K562 (cell line): ENCODE results near the gene NPR1. TPM values are rescaled to one million over a fixed set of nuclear protein-coding genes. Genes with fewer than 3 reads are reported as not detected.

Experiments
- ATF1 ChIP-seq, 2 experiments: fragments of 450-650 bp in 1 of 2; IDR thresholded peaks; 2 replicates each; pipeline ENCODE4 v1.6.1; 2016; ENCODE audit warnings: missing compliant biosample characterization in 1 of 2, missing genetic modification characterization in 1 of 2
- CSDE1 ChIP-seq, 2 experiments: fragments of 450-650 bp; IDR thresholded peaks; 2 replicates each; pipeline ENCODE4 v1.6.1; 2016; ENCODE audit warnings: mild to moderate bottlenecking in 1 of 2
- GATA2 ChIP-seq: sonication (generic); formaldehyde crosslinking; IDR thresholded peaks from 2 replicates; pipeline ENCODE4 v1.4.0; 2020; ENCODE audit warnings: mild to moderate bottlenecking, missing genetic modification reagents
- JUND ChIP-seq, 2 experiments: IDR thresholded peaks; 2 replicates in 1 of 2; 3 replicates in 1 of 2; pipeline ENCODE4 v1.6.1; 2011; ENCODE audit warnings: borderline replicate concordance in 2 of 2, low read depth in 2 of 2, low read length in 2 of 2, improper control_type of control experiment in 1 of 2, missing biosample characterization in 1 of 2, missing genetic modification characterization in 1 of 2, missing genetic modification reagents in 1 of 2
- KDM4B ChIP-seq, 2 experiments: fragments of 450-650 bp in 1 of 2; sonication (generic) in 1 of 2; IDR thresholded peaks; 2 replicates each; pipeline ENCODE4 v1.6.1; 2016 to 2017; ENCODE audit warnings: borderline replicate concordance in 2 of 2, antibody characterized with exemption in 1 of 2, low read depth in 1 of 2, mild to moderate bottlenecking in 1 of 2
- PML ChIP-seq: IDR thresholded peaks from 2 replicates; pipeline ENCODE4 v1.6.1; 2012; ENCODE audit warnings: low read length, inconsistent platforms
- RHOXF2B ChIP-seq: fragments of 250-450 bp; sonication (Bioruptor Pico); conservative IDR thresholded peaks from 2 replicates; pipeline ENCODE4 v1.5.1; 2021
- SIN3A ChIP-seq, 2 experiments: fragments of 150-350 bp in 1 of 2; IDR thresholded peaks; 2 replicates each; pipeline ENCODE4 v1.6.1; 2011 to 2016; ENCODE audit warnings: borderline replicate concordance in 2 of 2, low read depth in 2 of 2, low read length in 2 of 2, mild to moderate bottlenecking in 2 of 2, moderate library complexity in 2 of 2; ENCODE audit not compliant: control insufficient read depth in 1 of 2
- SP1 ChIP-seq: sonication (generic); formaldehyde crosslinking; IDR thresholded peaks from 2 replicates; pipeline ENCODE4 v1.8.1; 2022; ENCODE audit warnings: mild to moderate bottlenecking, missing genetic modification reagents
- STAG1 ChIP-seq: sonication (generic); formaldehyde crosslinking; IDR thresholded peaks from 2 replicates; pipeline ENCODE4 v1.5.0; 2020; ENCODE audit warnings: missing genetic modification reagents, borderline replicate concordance
- ZNF24 ChIP-seq: fragments of 450-650 bp; IDR thresholded peaks from 2 replicates; pipeline ENCODE4 v1.6.1; 2016
- polyA plus RNA-seq, 8 experiments: library from polyadenylated mRNA; depleted of rRNA in 4 of 8; stranded (reverse) in 5 of 8; unstranded in 3 of 8; fragments of >200 nt; fragmentation: Nextera tagmentation in 2 of 8; fragmentation: Illumina TruSeq in 1 of 8; extraction: Ambion mirVana in 2 of 8; extraction: Trizol in 1 of 8; gene quantifications; 2 replicates each; pipeline versions ENCODE4 v1.2.1 to v1.2.3, GENCODE V29; 2011 to 2014; ENCODE audit warnings: inconsistent platforms in 1 of 8, missing spikeins in 1 of 8
- total RNA-seq, 7 experiments: library from RNA; depleted of rRNA in 6 of 7; stranded (reverse); fragments of >200 nt in 6 of 7; fragmentation: Illumina TruSeq in 2 of 7; extraction: Trizol in 2 of 7; gene quantifications; 2 replicates each; pipeline versions ENCODE4 v1.2.1 to v1.2.3, GENCODE V29; 2011 to 2021; ENCODE audit warnings: low replicate concordance in 1 of 7
- TF ChIP-seq, protein P1 (sequence below): sonication (generic); formaldehyde crosslinking; IDR thresholded peaks from 2 replicates; pipeline ENCODE4 v1.8.0; 2022; ENCODE audit warnings: missing genetic modification reagents, mild to moderate bottlenecking, borderline replicate concordance
- TF ChIP-seq, protein P2 (sequence below): fragments of 250-450 bp; sonication (Bioruptor Pico); IDR thresholded peaks from 2 replicates; pipeline ENCODE4 v1.8.0; 2022; ENCODE audit warnings: inconsistent platforms, mild to moderate bottlenecking, moderate library complexity, borderline replicate concordance
- TF ChIP-seq, protein P3 (sequence below): fragments of 450-650 bp; IDR thresholded peaks from 2 replicates; pipeline ENCODE4 v1.6.1; 2016; ENCODE audit warnings: low read depth

NPR1 gene
- total and polyA plus RNA-seq, 9 of the 15 experiments (the other 6 are each of a cell fraction or from before 2014, with no cell fraction given), result 0.05 to 0.16 (median 0.06) TPM; not detected in 6

DNA sequence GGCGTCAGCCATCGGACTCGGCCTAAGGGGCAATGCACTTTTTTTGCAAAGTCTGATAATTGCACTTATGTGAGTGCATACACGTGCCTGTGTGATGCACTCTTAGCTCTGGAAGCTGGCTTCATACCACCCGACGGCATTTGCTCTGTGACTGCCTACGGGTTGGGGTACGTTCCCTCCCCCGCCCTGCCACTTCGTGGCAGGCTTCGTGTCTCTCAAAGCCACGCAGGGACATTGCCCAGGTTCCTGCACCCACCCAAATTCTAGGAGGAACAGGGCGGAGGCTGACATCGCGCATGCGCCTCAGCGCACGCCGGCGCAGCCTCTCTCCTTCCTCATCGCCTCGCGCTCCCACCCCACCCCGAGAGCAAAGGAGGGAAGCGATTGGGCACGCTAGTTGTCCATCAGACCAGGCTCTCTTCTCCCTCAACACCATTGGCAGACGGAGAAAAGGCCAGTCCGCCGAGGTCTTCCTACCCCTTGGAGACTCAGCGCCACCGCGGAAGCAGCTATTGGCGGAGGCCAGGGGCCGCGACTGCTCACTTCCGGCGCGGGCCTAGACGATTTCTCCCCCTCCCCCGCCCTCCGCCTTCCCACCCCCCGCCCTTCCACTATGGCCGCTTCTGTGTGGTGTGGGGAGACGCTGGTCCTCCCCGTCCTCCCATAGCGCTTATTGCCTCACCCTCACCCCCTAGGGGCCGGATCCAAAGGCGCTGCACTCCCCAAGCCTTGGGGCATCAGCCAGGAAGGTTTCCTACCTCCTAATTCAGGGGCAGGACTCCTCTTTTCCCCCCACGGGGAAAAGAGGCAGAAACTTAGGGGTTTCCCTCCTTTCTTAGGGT, 49.2 kb downstream of the NPR1 start, which contains the start of gene INTS3 (continued):
- TF ChIP-seq, protein P1, sequence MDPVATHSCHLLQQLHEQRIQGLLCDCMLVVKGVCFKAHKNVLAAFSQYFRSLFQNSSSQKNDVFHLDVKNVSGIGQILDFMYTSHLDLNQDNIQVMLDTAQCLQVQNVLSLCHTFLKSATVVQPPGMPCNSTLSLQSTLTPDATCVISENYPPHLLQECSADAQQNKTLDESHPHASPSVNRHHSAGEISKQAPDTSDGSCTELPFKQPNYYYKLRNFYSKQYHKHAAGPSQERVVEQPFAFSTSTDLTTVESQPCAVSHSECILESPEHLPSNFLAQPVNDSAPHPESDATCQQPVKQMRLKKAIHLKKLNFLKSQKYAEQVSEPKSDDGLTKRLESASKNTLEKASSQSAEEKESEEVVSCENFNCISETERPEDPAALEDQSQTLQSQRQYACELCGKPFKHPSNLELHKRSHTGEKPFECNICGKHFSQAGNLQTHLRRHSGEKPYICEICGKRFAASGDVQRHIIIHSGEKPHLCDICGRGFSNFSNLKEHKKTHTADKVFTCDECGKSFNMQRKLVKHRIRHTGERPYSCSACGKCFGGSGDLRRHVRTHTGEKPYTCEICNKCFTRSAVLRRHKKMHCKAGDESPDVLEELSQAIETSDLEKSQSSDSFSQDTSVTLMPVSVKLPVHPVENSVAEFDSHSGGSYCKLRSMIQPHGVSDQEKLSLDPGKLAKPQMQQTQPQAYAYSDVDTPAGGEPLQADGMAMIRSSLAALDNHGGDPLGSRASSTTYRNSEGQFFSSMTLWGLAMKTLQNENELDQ, result no peak
- TF ChIP-seq SP1 (CRISPR knock-in tag), result no peak
- TF ChIP-seq CSDE1 (IDR thresholded peaks at IDR 0.05), result no peak
- no peak for TF ChIP-seq ATF1 (CRISPR knock-in tag; IDR thresholded peaks at IDR 0.05)
- TF ChIP-seq ATF1 (tag; IDR thresholded peaks at IDR 0.05), result peak; percentile 64
- TF ChIP-seq RHOXF2B (CRISPR knock-in tag), result no peak
- TF ChIP-seq GATA2 (CRISPR knock-in tag), result no peak
- TF ChIP-seq ZNF24, result no peak
- TF ChIP-seq, protein P2, sequence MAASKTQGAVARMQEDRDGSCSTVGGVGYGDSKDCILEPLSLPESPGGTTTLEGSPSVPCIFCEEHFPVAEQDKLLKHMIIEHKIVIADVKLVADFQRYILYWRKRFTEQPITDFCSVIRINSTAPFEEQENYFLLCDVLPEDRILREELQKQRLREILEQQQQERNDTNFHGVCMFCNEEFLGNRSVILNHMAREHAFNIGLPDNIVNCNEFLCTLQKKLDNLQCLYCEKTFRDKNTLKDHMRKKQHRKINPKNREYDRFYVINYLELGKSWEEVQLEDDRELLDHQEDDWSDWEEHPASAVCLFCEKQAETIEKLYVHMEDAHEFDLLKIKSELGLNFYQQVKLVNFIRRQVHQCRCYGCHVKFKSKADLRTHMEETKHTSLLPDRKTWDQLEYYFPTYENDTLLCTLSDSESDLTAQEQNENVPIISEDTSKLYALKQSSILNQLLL (CRISPR knock-in tag), result no peak
- peak; percentile 6; the same call in 1 of the 2 replicates for TF ChIP-seq JUND (IDR thresholded peaks at IDR 0.05; ENCODE audit: borderline replicate concordance, low read depth, low read length)
- no peak; the same call in 2 of the 3 replicates for TF ChIP-seq JUND (tag; IDR thresholded peaks at IDR 0.05; ENCODE audit: borderline replicate concordance, low read depth, low read length)
- 0 out of 4 replicates have a peak, but pooled peaks of 1 of the 2 experiments have one; percentile 32 for TF ChIP-seq KDM4B (IDR thresholded peaks at IDR 0.05; ENCODE audit: borderline replicate concordance in 2 of 2, low read depth in 1 of 2)
- TF ChIP-seq, protein P3, sequence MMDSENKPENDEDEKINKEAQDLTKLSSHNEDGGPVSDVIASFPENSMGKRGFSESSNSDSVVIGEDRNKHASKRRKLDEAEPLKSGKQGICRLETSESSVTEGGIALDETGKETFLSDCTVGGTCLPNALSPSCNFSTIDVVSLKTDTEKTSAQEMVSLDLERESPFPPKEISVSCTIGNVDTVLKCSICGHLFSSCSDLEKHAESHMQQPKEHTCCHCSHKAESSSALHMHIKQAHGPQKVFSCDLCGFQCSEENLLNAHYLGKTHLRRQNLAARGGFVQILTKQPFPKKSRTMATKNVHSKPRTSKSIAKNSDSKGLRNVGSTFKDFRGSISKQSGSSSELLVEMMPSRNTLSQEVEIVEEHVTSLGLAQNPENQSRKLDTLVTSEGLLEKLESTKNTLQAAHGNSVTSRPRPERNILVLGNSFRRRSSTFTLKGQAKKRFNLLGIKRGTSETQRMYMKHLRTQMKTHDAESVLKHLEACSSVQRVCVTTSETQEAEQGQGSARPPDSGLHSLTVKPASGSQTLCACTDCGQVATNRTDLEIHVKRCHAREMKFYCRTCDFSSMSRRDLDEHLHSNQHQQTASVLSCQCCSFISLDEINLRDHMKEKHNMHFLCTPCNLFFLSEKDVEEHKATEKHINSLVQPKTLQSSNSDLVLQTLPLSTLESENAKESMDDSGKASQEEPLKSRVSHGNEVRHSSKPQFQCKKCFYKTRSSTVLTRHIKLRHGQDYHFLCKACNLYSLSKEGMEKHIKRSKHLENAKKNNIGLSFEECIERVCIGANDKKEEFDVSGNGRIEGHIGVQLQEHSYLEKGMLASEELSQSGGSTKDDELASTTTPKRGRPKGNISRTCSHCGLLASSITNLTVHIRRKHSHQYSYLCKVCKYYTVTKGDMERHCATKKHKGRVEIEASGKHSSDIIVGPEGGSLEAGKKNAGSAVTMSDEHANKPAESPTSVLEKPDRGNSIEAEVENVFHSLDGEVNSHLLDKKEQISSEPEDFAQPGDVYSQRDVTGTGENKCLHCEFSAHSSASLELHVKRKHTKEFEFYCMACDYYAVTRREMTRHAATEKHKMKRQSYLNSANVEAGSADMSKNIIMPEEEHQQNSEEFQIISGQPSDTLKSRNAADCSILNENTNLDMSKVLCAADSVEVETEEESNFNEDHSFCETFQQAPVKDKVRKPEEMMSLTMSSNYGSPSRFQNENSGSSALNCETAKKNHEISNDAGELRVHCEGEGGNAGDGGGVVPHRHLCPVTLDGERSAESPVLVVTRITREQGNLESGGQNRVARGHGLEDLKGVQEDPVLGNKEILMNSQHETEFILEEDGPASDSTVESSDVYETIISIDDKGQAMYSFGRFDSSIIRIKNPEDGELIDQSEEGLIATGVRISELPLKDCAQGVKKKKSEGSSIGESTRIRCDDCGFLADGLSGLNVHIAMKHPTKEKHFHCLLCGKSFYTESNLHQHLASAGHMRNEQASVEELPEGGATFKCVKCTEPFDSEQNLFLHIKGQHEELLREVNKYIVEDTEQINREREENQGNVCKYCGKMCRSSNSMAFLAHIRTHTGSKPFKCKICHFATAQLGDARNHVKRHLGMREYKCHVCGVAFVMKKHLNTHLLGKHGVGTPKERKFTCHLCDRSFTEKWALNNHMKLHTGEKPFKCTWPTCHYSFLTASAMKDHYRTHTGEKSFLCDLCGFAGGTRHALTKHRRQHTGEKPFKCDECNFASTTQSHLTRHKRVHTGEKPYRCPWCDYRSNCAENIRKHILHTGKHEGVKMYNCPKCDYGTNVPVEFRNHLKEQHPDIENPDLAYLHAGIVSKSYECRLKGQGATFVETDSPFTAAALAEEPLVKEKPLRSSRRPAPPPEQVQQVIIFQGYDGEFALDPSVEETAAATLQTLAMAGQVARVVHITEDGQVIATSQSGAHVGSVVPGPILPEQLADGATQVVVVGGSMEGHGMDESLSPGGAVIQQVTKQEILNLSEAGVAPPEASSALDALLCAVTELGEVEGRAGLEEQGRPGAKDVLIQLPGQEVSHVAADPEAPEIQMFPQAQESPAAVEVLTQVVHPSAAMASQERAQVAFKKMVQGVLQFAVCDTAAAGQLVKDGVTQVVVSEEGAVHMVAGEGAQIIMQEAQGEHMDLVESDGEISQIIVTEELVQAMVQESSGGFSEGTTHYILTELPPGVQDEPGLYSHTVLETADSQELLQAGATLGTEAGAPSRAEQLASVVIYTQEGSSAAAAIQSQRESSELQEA, result no peak
- TF ChIP-seq PML, result peak; percentile 27; the same call in 1 of the 2 replicates
- 0 out of 4 replicates have a peak, but pooled peaks of 1 of the 2 experiments have one; percentile 37 for TF ChIP-seq SIN3A (IDR thresholded peaks at IDR 0.05; ENCODE audit: borderline replicate concordance in 2 of 2, control insufficient read depth in 1 of 2, low read depth in 2 of 2, low read length in 2 of 2)
- TF ChIP-seq STAG1 (CRISPR knock-in tag), result no peak
